H1 (cell line): Measurements from ENCODE around the gene NIN. TPM values are rescaled to one million over a fixed set of nuclear protein-coding genes. Genes with fewer than 3 reads are reported as not detected.

Experiments
- ATF3 ChIP-seq: IDR thresholded peaks from 2 replicates; pipeline ENCODE4 v1.6.1; 2011; ENCODE audit warnings: low read depth, mild to moderate bottlenecking, low read length; ENCODE audit not compliant: insufficient read depth
- CEBPB ChIP-seq: IDR thresholded peaks from 2 replicates; pipeline ENCODE4 v1.6.1; 2012; ENCODE audit warnings: low read depth, low read length
- CHD7 ChIP-seq: fragments of 300-600 bp; sonication (generic); IDR thresholded peaks from 2 replicates; pipeline ENCODE4 v1.7.1; 2012; ENCODE audit warnings: low read length, moderate library complexity, mild to moderate bottlenecking, inconsistent platforms; ENCODE audit not compliant: insufficient replicate concordance
- GABPA ChIP-seq: IDR thresholded peaks from 2 replicates; pipeline ENCODE4 v1.6.1; 2011; ENCODE audit warnings: mild to moderate bottlenecking, low read length, moderate library complexity, borderline replicate concordance; ENCODE audit not compliant: insufficient read depth
- HDAC2 ChIP-seq, 2 experiments: fragments of 300-600 bp in 1 of 2; sonication (generic) in 1 of 2; IDR thresholded peaks; 2 replicates each; pipeline ENCODE4 v1.6.1; 2011 to 2012; ENCODE audit warnings: low read depth in 2 of 2, low read length in 2 of 2, mild to moderate bottlenecking in 2 of 2, moderate library complexity in 2 of 2, borderline replicate concordance in 1 of 2, inconsistent platforms in 1 of 2
- JUND ChIP-seq: IDR thresholded peaks from 2 replicates; pipeline ENCODE4 v1.6.1; 2011; ENCODE audit warnings: mild to moderate bottlenecking, improper control_type of control experiment, low read length
- KDM1A ChIP-seq: fragments of 200-600, 300-600 bp; sonication (generic); IDR thresholded peaks from 2 replicates; pipeline ENCODE4 v1.7.1; 2016; ENCODE audit warnings: mild to moderate bottlenecking, low read length, borderline replicate concordance
- SIN3A ChIP-seq, 2 experiments: IDR thresholded peaks in 1 of 2; conservative IDR thresholded peaks in 1 of 2; 2 replicates each; pipeline ENCODE4 v1.6.1; 2011 to 2012; ENCODE audit warnings: low read length in 2 of 2, improper control_type of control experiment in 1 of 2, low read depth in 1 of 2, mild to moderate bottlenecking in 1 of 2
- TEAD4 ChIP-seq: IDR thresholded peaks from 2 replicates; pipeline ENCODE4 v1.6.1; 2012; ENCODE audit warnings: low read depth, low read length, inconsistent platforms, mixed read lengths
- polyA plus RNA-seq, 7 experiments: library from polyadenylated mRNA; depleted of rRNA in 3 of 7; stranded (reverse) in 5 of 7; unstranded in 2 of 7; fragments of >200 nt in 5 of 7; fragments of 200-250 nt in 2 of 7; gene quantifications; 1 replicate in 5 of 7; 2 replicates in 1 of 7; 4 replicates in 1 of 7; pipeline versions ENCODE4 v1.2.1 to v1.2.3, GENCODE V29; 2011 to 2013; ENCODE audit warnings: missing spikeins in 2 of 7, mixed read lengths in 2 of 7
- total RNA-seq: library from RNA; stranded (reverse); fragmentation: NEBNext Ultra II Directional; extraction: Animal tissue kit (Norgen Biotek cat#: 25700); gene quantifications from 2 replicates; pipeline ENCODE4 v1.2.1, GENCODE V29; 2021

The NIN gene
- total and polyA plus RNA-seq, 2 of the 8 experiments (the other 6 are each of a cell fraction or from before 2014, with no cell fraction given), result 3.2 to 21.3 TPM

DNA sequence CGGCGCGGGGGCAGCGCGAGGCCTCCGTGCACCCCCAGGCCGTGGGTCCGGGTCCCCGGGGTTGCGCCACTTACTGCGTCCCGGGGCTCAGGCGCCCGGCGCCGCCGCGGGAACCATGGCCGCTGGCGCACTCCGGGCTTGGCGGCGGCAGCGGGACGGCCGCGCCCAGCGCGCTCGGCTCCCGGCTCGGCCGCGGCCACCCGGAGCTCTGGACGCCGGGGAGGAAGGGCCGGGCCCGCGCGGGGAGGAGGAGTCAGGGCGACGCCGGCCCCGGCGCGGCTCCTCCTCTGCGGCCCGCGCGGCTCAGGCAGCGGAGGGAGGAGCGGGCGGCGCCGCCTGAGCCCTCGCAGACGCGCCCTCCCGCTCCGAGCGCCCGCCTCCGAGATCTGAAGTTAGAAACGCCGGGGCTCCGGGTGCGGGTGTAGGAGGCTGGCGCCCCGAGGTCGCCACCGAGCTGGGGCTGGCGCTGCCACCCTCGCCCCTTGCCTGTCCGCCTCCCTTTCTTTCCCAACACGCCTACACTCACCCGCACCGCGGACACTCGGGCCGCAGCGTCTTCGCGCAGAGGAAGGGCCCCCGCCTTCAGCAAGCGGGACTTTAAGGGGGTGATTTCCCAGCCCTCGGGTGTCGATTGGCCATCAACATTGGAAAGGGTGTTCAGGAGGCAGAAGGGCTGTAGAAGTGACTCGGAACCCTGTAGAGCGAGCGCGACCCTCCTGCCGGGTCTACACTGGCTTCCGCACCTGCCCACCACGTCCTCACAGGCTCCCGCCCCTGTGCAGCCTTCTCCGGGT lies at the start of gene NIN (continued):
- TF ChIP-seq CHD7 (no peak), GABPA (no peak), KDM1A (no peak), JUND (no peak), CEBPB (no peak), TEAD4 (no peak), HDAC2 (IDR thresholded peaks at IDR 0.05; ENCODE audit: borderline replicate concordance in 1 of 2, low read depth in 2 of 2, low read length in 2 of 2) (no peak), ATF3 (no peak), SIN3A (conservative IDR thresholded peaks at IDR 0.05 in 1 of 2, IDR thresholded peaks at IDR 0.05 in 1 of 2; ENCODE audit: low read depth in 1 of 2, low read length in 2 of 2) (0 out of 4 replicates have a peak, but pooled peaks of 1 of the 2 experiments have one; percentile 45)
